Measurements from ENCODE around the gene SHISAL1. TPM values are rescaled to one million over a fixed set of nuclear protein-coding genes. Genes with fewer than 3 reads are reported as not detected.

Gene SHISAL1
- total and polyA plus RNA-seq, 2 experiments from 2014 or later, result 0.58 to 2.2 TPM

GRCh38 chr22:44311104-44311854 lies 1.5 kb downstream of the SHISAL1 start:
- peak overlapping the region; percentile 38 for H3K4me2 ChIP-seq (ENCODE audit: unreplicated experiment)
- in situ Hi-C loops (cut with MboI), result no loop called here

GRCh38 chr22:44309647-44310046 lies 3.1 kb downstream of the SHISAL1 start:
- H3F3A ChIP-seq (ENCODE audit: insufficient read depth), result no peaks in the 10 kb centered on the region
- 0 out of 2 replicates have a peak overlapping the region, but pooled peaks have one; percentile 5 for H2AFZ ChIP-seq
- H3K9ac ChIP-seq, result peak overlapping the region; percentile 64
- in situ Hi-C loops (cut with MboI), result no loop called here
- H3K4me3 ChIP-seq, result peak overlapping the region; percentile 11; the same call in 1 of the 2 replicates
- H3K36me3 ChIP-seq (ENCODE audit: low read depth), result no peaks in the 10 kb centered on the region
- peak overlapping the region; percentile 61 for H3K27ac ChIP-seq
- peak overlapping the region; percentile 48 for H3K4me2 ChIP-seq (ENCODE audit: unreplicated experiment)
- no peaks in the 10 kb centered on the region for H3K79me2 ChIP-seq (ENCODE audit: insufficient read depth)
- no peaks in the 10 kb centered on the region for H3K9me2 ChIP-seq (ENCODE audit: insufficient read depth)
- H3K27me3 ChIP-seq (replicated peaks; ENCODE audit: insufficient read depth), result no peaks in the 10 kb centered on the region
- WGBS, 2 experiments (ENCODE audit: low coverage in 1 of 2, low lambda C conversion rate in 2 of 2, missing lambda C conversion rate in 2 of 2), result 25% methylated on average over 9 of the region's 9 CpGs
- H3K9me3 ChIP-seq (ENCODE audit: low read depth), result no peaks in the 10 kb centered on the region
- no peaks in the 10 kb centered on the region for H4K20me1 ChIP-seq (ENCODE audit: insufficient read depth)
- H3K4me1 ChIP-seq (ENCODE audit: insufficient read depth), result peaks cover 29% of the 10 kb centered on the region
- no peak for TF ChIP-seq EZH2 (IDR thresholded peaks at IDR 0.05; ENCODE audit: insufficient read depth, poor library complexity, severe bottlenecking)
- no peak for TF ChIP-seq EZH2phosphoT487 (IDR thresholded peaks at IDR 0.05; ENCODE audit: insufficient read depth, low read depth)
- DNase-seq, result peak; percentile 51

More at GRCh38 chr22:44311104-44311854, 1.5 kb downstream of the SHISAL1 start:
- H3K4me1 ChIP-seq (ENCODE audit: insufficient read depth), result peaks cover 29% of the 10 kb centered on the region
- H3K9me3 ChIP-seq (ENCODE audit: low read depth), result no peaks in the 10 kb centered on the region
- H3K9ac ChIP-seq, result peak overlapping the region; percentile 75
- H3K4me3 ChIP-seq, result no peak overlapping the region; the same call in 1 of the 2 replicates
- H3K36me3 ChIP-seq (ENCODE audit: low read depth), result no peaks in the 10 kb centered on the region
- H3K79me2 ChIP-seq (ENCODE audit: insufficient read depth), result no peaks in the 10 kb centered on the region
- no peaks in the 10 kb centered on the region for H3F3A ChIP-seq (ENCODE audit: insufficient read depth)
- no peak overlapping the region for H2AFZ ChIP-seq
- H3K9me2 ChIP-seq (ENCODE audit: insufficient read depth), result no peaks in the 10 kb centered on the region
- H4K20me1 ChIP-seq (ENCODE audit: insufficient read depth), result no peaks in the 10 kb centered on the region
- peak overlapping the region; percentile 67 for H3K27ac ChIP-seq
- TF ChIP-seq EZH2 (IDR thresholded peaks at IDR 0.05; ENCODE audit: insufficient read depth, poor library complexity, severe bottlenecking) (no peak), EZH2phosphoT487 (IDR thresholded peaks at IDR 0.05; ENCODE audit: insufficient read depth, low read depth) (no peak)
- H3K27me3 ChIP-seq (replicated peaks; ENCODE audit: insufficient read depth), result no peaks in the 10 kb centered on the region
- no peak for DNase-seq
- WGBS, 2 experiments (ENCODE audit: low coverage in 1 of 2, low lambda C conversion rate in 2 of 2, missing lambda C conversion rate in 2 of 2), result 90% methylated on average over 10 of the region's 10 CpGs

GRCh38 chr22:44309137-44309536 lies 3.6 kb downstream of the SHISAL1 start:
- Histone ChIP-seq H2AFZ (0 out of 2 replicates have a peak overlapping the region, but pooled peaks have one; percentile 25), H3K9ac (peak overlapping the region; percentile 64)
- WGBS, 2 experiments (ENCODE audit: low coverage in 1 of 2, low lambda C conversion rate in 2 of 2, missing lambda C conversion rate in 2 of 2), result 1 to 2% methylated on average over 14 to 16 of the region's 16 CpGs

GRCh38 chr22:44307509-44308169 lies 5.1 kb downstream of the SHISAL1 start:
- Histone ChIP-seq H3K9me3 (ENCODE audit: low read depth) (no peaks in the 10 kb centered on the region), H3K79me2 (ENCODE audit: insufficient read depth) (no peaks in the 10 kb centered on the region), H3K27me3 (replicated peaks; ENCODE audit: insufficient read depth) (no peaks in the 10 kb centered on the region), H3K9ac (no peak overlapping the region), H3K9me2 (ENCODE audit: insufficient read depth) (no peaks in the 10 kb centered on the region), H3K4me2 (ENCODE audit: unreplicated experiment) (no peak overlapping the region), H3F3A (ENCODE audit: insufficient read depth) (no peaks in the 10 kb centered on the region), H3K4me3 (no peak overlapping the region), H3K36me3 (ENCODE audit: low read depth) (no peaks in the 10 kb centered on the region), H4K20me1 (ENCODE audit: insufficient read depth) (no peaks in the 10 kb centered on the region), H3K27ac (no peak overlapping the region), H2AFZ (no peak overlapping the region), H3K4me1 (ENCODE audit: insufficient read depth) (peaks cover 28% of the 10 kb centered on the region)
- in situ Hi-C loops (cut with MboI), result no loop called here
- WGBS, 2 experiments (ENCODE audit: low coverage in 1 of 2, low lambda C conversion rate in 2 of 2, missing lambda C conversion rate in 2 of 2), result 90 to 94% methylated on average over 19 to 20 of the region's 20 CpGs
- TF ChIP-seq EZH2 (IDR thresholded peaks at IDR 0.05; ENCODE audit: insufficient read depth, poor library complexity, severe bottlenecking), result no peak
- no peak for TF ChIP-seq EZH2phosphoT487 (IDR thresholded peaks at IDR 0.05; ENCODE audit: insufficient read depth, low read depth)
- DNase-seq, result no peak

More at GRCh38 chr22:44309137-44309536, 3.6 kb downstream of the SHISAL1 start:
- Histone ChIP-seq H3K36me3 (ENCODE audit: low read depth) (no peaks in the 10 kb centered on the region), H3K79me2 (ENCODE audit: insufficient read depth) (no peaks in the 10 kb centered on the region), H3K4me1 (ENCODE audit: insufficient read depth) (peaks cover 29% of the 10 kb centered on the region), H3K4me2 (ENCODE audit: unreplicated experiment) (peak overlapping the region; percentile 48), H3F3A (ENCODE audit: insufficient read depth) (no peaks in the 10 kb centered on the region), H3K9me3 (ENCODE audit: low read depth) (no peaks in the 10 kb centered on the region), H3K27me3 (replicated peaks; ENCODE audit: insufficient read depth) (no peaks in the 10 kb centered on the region), H4K20me1 (ENCODE audit: insufficient read depth) (no peaks in the 10 kb centered on the region), H3K4me3 (peak overlapping the region; percentile 11; the same call in 1 of the 2 replicates), H3K27ac (peak overlapping the region; percentile 61), H3K9me2 (ENCODE audit: insufficient read depth) (no peaks in the 10 kb centered on the region)
- no peak for TF ChIP-seq EZH2phosphoT487 (IDR thresholded peaks at IDR 0.05; ENCODE audit: insufficient read depth, low read depth)
- TF ChIP-seq EZH2 (IDR thresholded peaks at IDR 0.05; ENCODE audit: insufficient read depth, poor library complexity, severe bottlenecking), result no peak
- in situ Hi-C loops (cut with MboI), result no loop called here
- DNase-seq, result peak; percentile 99
